ENCODE results near the gene SLC13A1.

DNA sequence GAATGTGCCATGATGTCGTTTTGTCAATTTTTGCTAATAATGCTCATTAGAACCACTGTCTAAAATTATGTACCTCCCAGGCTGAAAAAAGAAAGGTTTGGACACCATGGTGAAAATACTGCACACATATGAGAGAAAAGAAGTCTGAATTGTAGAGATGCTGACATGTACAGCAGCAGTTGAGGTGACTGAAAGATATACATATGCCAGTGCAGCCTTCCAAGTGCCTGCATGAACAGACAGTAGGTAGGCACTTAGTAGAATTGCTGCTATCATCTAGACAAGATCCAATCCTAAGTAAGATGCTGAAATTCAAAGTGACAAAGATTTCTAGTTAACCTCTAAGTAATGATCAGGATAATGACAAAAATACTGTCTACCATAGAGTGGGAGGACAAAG lies 86.9 kb downstream of the SLC13A1 start:
- TF ChIP-seq, protein P1, sequence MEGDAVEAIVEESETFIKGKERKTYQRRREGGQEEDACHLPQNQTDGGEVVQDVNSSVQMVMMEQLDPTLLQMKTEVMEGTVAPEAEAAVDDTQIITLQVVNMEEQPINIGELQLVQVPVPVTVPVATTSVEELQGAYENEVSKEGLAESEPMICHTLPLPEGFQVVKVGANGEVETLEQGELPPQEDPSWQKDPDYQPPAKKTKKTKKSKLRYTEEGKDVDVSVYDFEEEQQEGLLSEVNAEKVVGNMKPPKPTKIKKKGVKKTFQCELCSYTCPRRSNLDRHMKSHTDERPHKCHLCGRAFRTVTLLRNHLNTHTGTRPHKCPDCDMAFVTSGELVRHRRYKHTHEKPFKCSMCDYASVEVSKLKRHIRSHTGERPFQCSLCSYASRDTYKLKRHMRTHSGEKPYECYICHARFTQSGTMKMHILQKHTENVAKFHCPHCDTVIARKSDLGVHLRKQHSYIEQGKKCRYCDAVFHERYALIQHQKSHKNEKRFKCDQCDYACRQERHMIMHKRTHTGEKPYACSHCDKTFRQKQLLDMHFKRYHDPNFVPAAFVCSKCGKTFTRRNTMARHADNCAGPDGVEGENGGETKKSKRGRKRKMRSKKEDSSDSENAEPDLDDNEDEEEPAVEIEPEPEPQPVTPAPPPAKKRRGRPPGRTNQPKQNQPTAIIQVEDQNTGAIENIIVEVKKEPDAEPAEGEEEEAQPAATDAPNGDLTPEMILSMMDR (IDR thresholded peaks at IDR 0.05) = no peak
- TF ChIP-seq POLR2A (IDR thresholded peaks at IDR 0.05) = no peak
- no peak for TF ChIP-seq POLR2AphosphoS5 (IDR thresholded peaks at IDR 0.05)
